ENCODE measurements around the gene DAW1.

DNA sequence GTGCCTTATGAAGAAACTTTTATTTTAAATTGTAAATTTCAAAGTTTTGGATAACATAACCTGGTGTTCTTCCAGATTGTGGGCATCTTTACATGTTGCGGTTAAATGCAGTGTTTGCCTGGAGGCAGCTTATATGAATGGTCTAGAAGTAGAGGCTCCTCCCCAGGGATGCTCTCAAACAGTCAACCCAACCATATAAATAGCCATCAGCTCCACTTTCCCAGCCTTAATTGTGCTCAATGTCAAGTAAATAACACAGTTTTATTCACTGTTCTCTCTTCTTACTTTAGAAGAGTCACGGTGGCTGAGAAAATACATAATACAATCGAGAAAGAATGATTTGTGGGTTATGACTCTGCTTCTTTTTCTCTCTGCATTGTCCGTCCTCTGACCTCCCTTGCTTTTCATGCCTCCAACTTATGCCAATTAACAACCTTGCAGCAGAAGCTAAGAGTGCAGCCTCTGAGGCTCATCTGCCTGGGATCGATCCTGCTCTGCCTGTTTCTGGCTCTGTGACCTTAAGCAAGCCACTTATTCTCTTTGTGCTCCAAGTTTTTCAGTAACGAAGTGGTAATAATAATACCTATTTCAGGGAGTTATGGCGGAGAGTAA is 100.3 kb downstream of the DAW1 start:
- TF ChIP-seq CTCF (IDR thresholded peaks at IDR 0.05; ENCODE audit: low read depth, low read length, poor library complexity, severe bottlenecking) = no peak
- TF ChIP-seq EZH2phosphoT487 (IDR thresholded peaks at IDR 0.05; ENCODE audit: borderline replicate concordance, low read length) = no peak
